Measurements from ENCODE around the gene NPB. TPM values are rescaled to one million over a fixed set of nuclear protein-coding genes. Genes with fewer than 3 reads are reported as not detected.
A peak's percentile ranks its signal among the peaks of the same experiment; 100 is the strongest.

NPB gene
- polyA plus RNA-seq, 3 donors: 0.08 to 0.16 TPM; not detected in 1

DNA sequence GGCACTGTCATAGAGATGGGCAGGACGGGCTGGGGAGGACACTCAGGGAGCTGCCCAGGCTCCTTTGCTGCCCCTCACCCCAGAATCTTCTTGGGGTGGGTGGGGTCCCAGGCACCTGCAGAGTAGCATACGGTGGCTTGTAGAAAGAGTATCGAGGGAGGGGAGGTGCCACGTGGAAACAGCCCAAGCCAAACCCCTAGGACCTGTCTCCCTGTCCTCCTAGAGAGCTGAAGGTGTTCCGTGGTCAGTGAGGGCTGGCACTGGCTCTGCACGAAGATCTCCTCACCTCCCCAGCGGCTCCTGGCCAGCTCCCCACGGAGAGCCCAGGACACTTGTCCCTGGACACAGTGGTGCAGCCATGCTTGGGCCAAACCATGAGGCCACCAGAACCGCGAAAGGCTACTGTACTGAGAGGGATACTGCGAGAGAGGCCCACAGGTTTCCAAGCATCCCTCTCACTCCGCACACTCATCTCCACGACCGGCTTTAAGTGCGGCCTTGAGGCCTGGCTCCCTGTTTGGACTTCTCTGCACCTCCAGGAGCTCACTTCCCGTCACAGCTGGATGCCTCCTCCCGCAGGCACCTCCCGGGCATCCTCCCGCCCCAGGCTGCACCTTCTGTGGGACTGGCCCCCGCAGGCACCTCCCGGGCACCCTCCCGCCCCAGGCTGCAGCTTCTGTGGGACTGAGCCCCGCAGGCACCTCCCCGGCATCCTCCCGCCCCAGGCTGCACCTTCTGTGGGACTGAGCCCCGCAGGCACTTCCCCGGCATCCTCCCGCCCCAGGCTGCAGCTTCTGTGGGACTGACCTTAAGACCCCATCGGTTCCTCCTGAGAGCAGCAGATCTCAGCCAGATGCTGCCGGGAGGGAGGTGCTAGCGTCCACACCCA lies 27.5 kb downstream of the NPB start:
- Histone ChIP-seq H3K9me3 (replicated peaks in 1 of 2; ENCODE audit: control insufficient read depth in 1 of 2, insufficient read depth in 1 of 2, low read length in 2 of 2) (no peaks in the 10 kb centered on the region), H3K36me3 (replicated peaks in 1 of 2; ENCODE audit: control insufficient read depth in 1 of 2, insufficient read depth in 2 of 2, low read length in 2 of 2) (no peaks in the 10 kb centered on the region), H3K27ac (ENCODE audit: low read depth in 1 of 2, low read length in 2 of 2) (no peak overlapping the region), H3K4me1 (ENCODE audit: control insufficient read depth in 1 of 2, insufficient read depth in 2 of 2, low read length in 2 of 2) (peaks cover 32 to 38% of the 10 kb centered on the region in 2 donors), H2AFZ (ENCODE audit: insufficient read depth, low read depth, low read length, poor library complexity, severe bottlenecking) (no peak overlapping the region), H4K20me1 (ENCODE audit: insufficient read depth, low read length) (peaks cover 19% of the 10 kb centered on the region), H3K27me3 (ENCODE audit: control insufficient read depth in 2 of 2, insufficient read depth in 2 of 2, low read length in 2 of 2) (peaks cover 9 to 39% of the 10 kb centered on the region in 2 donors), H3K9ac (ENCODE audit: insufficient read depth, low read length, poor library complexity, severe bottlenecking) (no peak overlapping the region), H3K4me3 (replicated peaks in 1 of 3; ENCODE audit: low read depth in 2 of 3, low read length in 3 of 3) (no peak overlapping the region), H3K79me2 (ENCODE audit: insufficient read depth, low read length) (peaks cover 27% of the 10 kb centered on the region), H3K4me2 (replicated peaks; ENCODE audit: extremely low read depth, low read length, poor library complexity, severe bottlenecking) (no peak overlapping the region)
- Mint-ChIP-seq H3K27ac (no peak overlapping the region), H3K4me3 (peak overlapping the region in 1 of 2 donors; percentile 75), H3K4me1 (peaks cover 34% of the 10 kb centered on the region), H3K9me3 (peaks cover 0 to 5% (median 0%) of the 10 kb centered on the region in 7 donors), H3K27me3 (ENCODE audit: low read depth in 3 of 3) (peaks cover 34 to 45% (median 36%) of the 10 kb centered on the region in 3 donors), H3K36me3 (peaks cover 0 to 2% of the 10 kb centered on the region in 2 donors)
- 97% methylated on average over 17 of the region's 31 CpGs for WGBS (ENCODE audit: insufficient coverage)
- no peak for DNase-seq
- intact Hi-C loops (cut with micrococcal nuclease): loop anchor here in 1 of 2 donors (5.0 kb wide), 2 partner anchors 48 to 57 kb away; partner anchors contain the start of genes ARHGDIA and ASPSCR1
- TF ChIP-seq, protein P1, sequence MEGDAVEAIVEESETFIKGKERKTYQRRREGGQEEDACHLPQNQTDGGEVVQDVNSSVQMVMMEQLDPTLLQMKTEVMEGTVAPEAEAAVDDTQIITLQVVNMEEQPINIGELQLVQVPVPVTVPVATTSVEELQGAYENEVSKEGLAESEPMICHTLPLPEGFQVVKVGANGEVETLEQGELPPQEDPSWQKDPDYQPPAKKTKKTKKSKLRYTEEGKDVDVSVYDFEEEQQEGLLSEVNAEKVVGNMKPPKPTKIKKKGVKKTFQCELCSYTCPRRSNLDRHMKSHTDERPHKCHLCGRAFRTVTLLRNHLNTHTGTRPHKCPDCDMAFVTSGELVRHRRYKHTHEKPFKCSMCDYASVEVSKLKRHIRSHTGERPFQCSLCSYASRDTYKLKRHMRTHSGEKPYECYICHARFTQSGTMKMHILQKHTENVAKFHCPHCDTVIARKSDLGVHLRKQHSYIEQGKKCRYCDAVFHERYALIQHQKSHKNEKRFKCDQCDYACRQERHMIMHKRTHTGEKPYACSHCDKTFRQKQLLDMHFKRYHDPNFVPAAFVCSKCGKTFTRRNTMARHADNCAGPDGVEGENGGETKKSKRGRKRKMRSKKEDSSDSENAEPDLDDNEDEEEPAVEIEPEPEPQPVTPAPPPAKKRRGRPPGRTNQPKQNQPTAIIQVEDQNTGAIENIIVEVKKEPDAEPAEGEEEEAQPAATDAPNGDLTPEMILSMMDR (IDR thresholded peaks at IDR 0.05): no peak

DNA sequence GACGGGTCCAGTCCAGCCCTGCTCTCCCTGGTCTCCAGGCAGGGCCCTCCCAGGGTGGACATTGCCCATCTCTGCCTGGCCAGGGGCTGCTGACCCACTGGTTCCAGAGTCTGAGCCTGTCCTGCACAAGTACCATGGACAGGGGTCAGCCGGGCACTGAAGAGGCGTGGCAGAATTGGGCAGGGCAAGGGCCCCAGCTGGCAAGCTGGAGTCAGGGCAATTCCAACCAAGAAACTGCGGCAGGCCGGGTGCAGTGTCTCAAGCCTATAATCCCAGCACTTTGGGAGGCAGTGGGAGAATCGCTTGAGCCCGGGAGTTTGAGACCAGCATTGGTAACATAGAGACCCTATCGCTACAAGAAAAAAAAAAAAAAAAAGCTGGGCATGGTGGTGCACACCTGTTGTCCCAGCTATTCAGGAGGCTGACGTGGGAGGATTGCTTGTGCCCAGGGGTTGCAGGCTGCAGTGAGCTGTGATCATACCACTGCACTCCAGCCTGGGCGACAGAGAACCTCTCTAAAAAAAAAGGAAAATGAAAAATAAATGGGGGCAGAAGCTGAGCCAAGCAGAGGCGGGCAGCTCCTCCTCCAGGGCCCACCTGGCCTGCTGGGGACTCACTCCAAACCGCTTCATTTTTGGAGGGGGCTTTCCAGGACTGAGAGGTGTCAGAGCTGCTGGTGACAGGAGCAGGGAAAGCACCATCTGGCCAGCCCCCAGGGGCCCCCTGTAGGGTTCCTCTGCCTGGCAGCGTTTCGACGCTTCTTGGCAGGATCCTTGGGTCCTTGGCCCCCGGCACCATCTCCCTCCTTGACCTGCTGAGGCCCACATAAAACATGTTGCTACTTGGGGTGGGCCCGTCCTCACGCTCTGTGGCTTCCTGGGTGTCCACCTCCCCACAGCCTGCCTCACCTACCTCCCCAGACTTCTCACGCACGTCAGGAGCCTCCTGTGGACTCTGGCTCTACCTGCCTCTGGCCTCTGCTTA lies 28.4 kb downstream of the NPB start:
- Histone ChIP-seq H2AFZ (ENCODE audit: insufficient read depth, low read depth, low read length, poor library complexity, severe bottlenecking) (no peak overlapping the region), H3K27ac (ENCODE audit: low read depth in 1 of 2, low read length in 2 of 2) (no peak overlapping the region), H3K9me3 (replicated peaks in 1 of 2; ENCODE audit: control insufficient read depth in 1 of 2, insufficient read depth in 1 of 2, low read length in 2 of 2) (no peaks in the 10 kb centered on the region), H3K79me2 (ENCODE audit: insufficient read depth, low read length) (peaks cover 18% of the 10 kb centered on the region), H3K36me3 (replicated peaks in 1 of 2; ENCODE audit: control insufficient read depth in 1 of 2, insufficient read depth in 2 of 2, low read length in 2 of 2) (no peaks in the 10 kb centered on the region), H3K27me3 (ENCODE audit: control insufficient read depth in 2 of 2, insufficient read depth in 2 of 2, low read length in 2 of 2) (peaks cover 9 to 39% of the 10 kb centered on the region in 2 donors), H3K4me1 (ENCODE audit: control insufficient read depth in 1 of 2, insufficient read depth in 2 of 2, low read length in 2 of 2) (peaks cover 22 to 28% of the 10 kb centered on the region in 2 donors), H3K4me3 (replicated peaks in 1 of 3; ENCODE audit: low read depth in 2 of 3, low read length in 3 of 3) (no peak overlapping the region), H3K9ac (ENCODE audit: insufficient read depth, low read length, poor library complexity, severe bottlenecking) (no peak overlapping the region), H4K20me1 (ENCODE audit: insufficient read depth, low read length) (peaks cover 10% of the 10 kb centered on the region), H3K4me2 (replicated peaks; ENCODE audit: extremely low read depth, low read length, poor library complexity, severe bottlenecking) (no peak overlapping the region)
- WGBS (ENCODE audit: insufficient coverage): 55% methylated on average over 10 of the region's 20 CpGs
- no peak for DNase-seq
- intact Hi-C loops (cut with micrococcal nuclease): no loop called here
- Mint-ChIP-seq H3K27me3 (ENCODE audit: low read depth in 3 of 3) (peaks cover 35 to 49% (median 36%) of the 10 kb centered on the region in 3 donors), H3K27ac (peak overlapping the region in 1 of 7 donors; percentile 51), H3K36me3 (peaks cover 0 to 2% of the 10 kb centered on the region in 2 donors), H3K4me1 (peaks cover 25% of the 10 kb centered on the region), H3K4me3 (peak overlapping the region in 1 of 2 donors; percentile 61), H3K9me3 (peaks cover 0 to 5% (median 0%) of the 10 kb centered on the region in 7 donors)
- TF ChIP-seq, protein P1 (IDR thresholded peaks at IDR 0.05): no peak

All from CD14-positive monocyte (primary cell).